Measurements from ENCODE around the gene CAP2.

- TF ChIP-seq CTCF (IDR thresholded peaks at IDR 0.05; ENCODE audit: insufficient read depth, low read length): no peak
- no peak for TF ChIP-seq SPI1 (IDR thresholded peaks at IDR 0.05; ENCODE audit: borderline replicate concordance, low read depth)
- TF ChIP-seq, protein P1, sequence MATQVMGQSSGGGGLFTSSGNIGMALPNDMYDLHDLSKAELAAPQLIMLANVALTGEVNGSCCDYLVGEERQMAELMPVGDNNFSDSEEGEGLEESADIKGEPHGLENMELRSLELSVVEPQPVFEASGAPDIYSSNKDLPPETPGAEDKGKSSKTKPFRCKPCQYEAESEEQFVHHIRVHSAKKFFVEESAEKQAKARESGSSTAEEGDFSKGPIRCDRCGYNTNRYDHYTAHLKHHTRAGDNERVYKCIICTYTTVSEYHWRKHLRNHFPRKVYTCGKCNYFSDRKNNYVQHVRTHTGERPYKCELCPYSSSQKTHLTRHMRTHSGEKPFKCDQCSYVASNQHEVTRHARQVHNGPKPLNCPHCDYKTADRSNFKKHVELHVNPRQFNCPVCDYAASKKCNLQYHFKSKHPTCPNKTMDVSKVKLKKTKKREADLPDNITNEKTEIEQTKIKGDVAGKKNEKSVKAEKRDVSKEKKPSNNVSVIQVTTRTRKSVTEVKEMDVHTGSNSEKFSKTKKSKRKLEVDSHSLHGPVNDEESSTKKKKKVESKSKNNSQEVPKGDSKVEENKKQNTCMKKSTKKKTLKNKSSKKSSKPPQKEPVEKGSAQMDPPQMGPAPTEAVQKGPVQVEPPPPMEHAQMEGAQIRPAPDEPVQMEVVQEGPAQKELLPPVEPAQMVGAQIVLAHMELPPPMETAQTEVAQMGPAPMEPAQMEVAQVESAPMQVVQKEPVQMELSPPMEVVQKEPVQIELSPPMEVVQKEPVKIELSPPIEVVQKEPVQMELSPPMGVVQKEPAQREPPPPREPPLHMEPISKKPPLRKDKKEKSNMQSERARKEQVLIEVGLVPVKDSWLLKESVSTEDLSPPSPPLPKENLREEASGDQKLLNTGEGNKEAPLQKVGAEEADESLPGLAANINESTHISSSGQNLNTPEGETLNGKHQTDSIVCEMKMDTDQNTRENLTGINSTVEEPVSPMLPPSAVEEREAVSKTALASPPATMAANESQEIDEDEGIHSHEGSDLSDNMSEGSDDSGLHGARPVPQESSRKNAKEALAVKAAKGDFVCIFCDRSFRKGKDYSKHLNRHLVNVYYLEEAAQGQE (IDR thresholded peaks at IDR 0.05; ENCODE audit: insufficient replicate concordance, low read depth): no peak
Measured at GRCh38 chr6:17349427-17349826, 44.0 kb upstream of the CAP2 start.

Measured in HL-60 (cell line).